HG02610 (cell line): ENCODE measurements around the gene CKAP2.
A peak's percentile ranks its signal among the peaks of the same experiment; 100 is the strongest.
"Not testable (repeated sequence)": the region's sequence is repeated elsewhere in the genome, so short reads cannot be mapped to it uniquely, and the experiment has no call there.

ENCODE experiments used
- ATAC-seq: cut with Tn5 transposase; IDR thresholded peaks from one replicate; pipeline ENCODE4 v1.9.1; 2021; ENCODE audit warnings: mild to moderate bottlenecking, moderate library complexity; ENCODE audit not compliant: unreplicated experiment

Gene CKAP2, protein sequence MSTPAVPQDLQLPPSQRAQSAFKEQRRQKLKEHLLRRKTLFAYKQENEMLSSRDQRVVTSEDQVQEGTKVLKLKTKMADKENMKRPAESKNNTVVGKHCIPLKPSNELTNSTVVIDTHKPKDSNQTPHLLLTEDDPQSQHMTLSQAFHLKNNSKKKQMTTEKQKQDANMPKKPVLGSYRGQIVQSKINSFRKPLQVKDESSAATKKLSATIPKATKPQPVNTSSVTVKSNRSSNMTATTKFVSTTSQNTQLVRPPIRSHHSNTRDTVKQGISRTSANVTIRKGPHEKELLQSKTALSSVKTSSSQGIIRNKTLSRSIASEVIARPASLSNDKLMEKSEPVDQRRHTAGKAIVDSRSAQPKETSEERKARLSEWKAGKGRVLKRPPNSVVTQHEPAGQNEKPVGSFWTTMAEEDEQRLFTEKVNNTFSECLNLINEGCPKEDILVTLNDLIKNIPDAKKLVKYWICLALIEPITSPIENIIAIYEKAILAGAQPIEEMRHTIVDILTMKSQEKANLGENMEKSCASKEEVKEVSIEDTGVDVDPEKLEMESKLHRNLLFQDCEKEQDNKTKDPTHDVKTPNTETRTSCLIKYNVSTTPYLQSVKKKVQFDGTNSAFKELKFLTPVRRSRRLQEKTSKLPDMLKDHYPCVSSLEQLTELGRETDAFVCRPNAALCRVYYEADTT

GRCh38 chr13:52454820-52455676 is at the start of gene CKAP2:
Gene CKAP2 (plus strand): TSS chr13:52455478. CDS start chr13:52455557, 79 bp downstream.
- ATAC-seq = peak; percentile 83

DNA sequence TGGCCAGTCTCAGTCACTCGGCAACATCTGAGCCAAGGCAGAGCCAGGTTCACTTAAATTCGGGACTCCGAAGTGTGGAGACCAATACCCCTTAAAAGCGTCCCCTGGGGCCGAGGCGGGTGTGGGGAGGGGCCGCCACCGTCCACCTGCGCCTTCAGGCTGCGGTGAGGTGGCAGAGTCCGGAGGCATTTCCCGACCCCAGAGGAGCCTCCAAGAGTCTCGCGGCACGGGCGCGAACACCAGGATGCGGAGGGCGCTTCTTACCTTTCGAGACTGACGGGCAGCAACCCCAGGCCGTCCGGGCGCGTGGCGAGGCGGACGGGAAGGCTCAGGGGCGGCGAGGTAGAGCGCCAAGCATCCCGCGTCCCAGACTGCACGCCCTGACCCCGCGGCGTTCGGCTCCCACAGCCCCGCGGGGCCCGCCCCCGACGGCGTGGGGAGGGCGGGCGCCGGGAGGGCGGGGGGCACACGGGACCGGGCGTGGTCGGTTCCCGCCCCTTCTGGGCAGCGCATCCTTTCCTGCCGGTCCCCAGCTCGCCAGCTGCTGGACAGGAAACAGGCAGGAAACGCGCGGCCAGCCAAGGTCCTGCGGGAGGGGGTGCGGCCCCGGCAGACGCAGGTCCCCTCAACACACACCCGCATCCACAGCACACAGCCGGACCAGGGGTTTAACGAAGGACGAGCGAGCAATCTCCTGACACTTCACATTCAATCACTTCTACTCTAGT is 49.3 kb upstream of the CKAP2 start, which contains the start of gene THSD1:
TSS of gene THSD1 (minus strand) at position 406 of the 728 bp plus-strand sequence. CDS start 3,572 bp downstream, outside the sequence.
- peak; percentile 47 for ATAC-seq

GRCh38 chr13:52406629-52407028 is 48.6 kb upstream of the CKAP2 start:
- ATAC-seq = no peak

DNA sequence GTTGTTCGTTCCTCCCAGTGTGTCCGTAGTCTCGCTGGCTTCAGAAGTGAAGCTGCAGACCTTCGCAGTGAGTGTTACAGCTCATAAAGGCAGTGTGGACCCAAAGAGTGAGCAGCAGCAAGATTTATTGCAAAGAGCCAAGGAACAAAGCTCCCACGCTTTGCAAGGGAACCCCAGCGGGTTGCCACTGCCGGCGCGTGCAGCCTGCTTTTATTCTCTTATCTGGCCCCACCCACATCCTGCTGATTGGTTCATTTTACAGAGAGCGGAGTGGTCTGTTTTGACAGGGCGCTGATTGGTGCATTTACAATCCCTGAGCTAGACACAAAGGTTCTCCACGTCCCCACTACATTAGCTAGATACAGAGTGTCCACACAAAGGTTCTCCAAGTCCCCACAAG is 47.8 kb upstream of the CKAP2 start:
- ATAC-seq = not testable (repeated sequence)

GRCh38 chr13:52408071-52408658 is 47.1 kb upstream of the CKAP2 start:
- ATAC-seq = not testable (repeated sequence)

DNA sequence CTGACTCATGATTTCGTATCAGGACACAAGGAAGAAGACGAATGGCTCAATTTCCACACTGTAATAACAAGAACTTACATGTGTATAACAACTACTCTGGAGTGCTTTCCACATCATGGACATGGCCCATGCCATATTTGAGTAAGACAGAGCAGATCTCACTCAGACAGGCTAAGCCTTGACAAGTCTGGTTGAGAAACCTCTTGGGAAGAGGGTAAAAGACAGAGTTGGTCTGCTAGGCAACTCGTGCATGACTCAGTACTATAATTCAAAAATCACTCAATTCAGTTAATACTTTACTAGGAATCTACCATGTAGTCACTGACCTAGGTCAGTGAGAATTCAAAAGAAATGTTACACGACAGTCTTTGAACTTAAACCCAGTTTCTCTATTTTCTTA is 43.6 kb upstream of the CKAP2 start:
- peak; percentile 98 for ATAC-seq

DNA sequence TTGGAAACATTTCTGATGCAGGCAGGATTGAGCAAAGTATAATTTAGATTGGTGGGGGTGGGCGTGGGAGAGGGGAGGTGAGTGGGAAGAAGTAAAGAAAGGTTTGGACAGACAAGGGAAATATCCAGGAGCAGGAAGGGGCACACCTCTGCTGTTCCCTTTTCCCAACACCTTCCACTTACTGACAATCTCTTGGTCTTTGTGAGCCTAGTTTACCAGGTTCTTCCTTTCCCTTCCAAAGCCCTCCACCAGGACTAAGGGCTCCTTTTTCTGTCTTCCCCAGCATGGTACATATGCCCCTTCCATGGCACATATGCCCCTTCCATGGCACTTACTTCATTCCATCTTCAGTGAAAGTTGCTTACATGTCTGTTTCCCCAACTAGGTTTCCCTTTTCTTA is 43.1 kb upstream of the CKAP2 start:
- ATAC-seq = no peak

- ATAC-seq = no peak
Observed at GRCh38 chr13:52414051-52414450, 41.2 kb upstream of the CKAP2 start.

- no peak for ATAC-seq
Observed at GRCh38 chr13:52414963-52415362, 40.3 kb upstream of the CKAP2 start.

DNA sequence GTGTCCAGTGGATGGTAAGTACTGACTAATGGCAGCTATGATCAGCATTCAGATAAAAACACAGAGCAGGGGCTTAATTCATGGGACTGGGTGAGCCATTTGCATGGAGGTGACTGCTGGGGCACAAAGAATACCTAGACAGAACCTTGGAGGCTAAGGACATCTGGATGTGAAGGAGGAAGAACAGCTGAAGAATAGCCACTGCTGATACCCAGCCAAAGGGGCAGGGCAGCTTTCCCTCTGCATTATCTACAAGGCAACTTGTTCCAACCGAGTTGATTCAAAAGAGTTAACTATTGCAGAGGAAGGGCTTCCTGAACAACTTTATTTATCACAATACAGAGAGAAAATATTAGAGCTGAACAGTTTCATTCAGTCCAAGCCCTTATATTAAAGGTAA is 36.2 kb upstream of the CKAP2 start:
- no peak for ATAC-seq

DNA sequence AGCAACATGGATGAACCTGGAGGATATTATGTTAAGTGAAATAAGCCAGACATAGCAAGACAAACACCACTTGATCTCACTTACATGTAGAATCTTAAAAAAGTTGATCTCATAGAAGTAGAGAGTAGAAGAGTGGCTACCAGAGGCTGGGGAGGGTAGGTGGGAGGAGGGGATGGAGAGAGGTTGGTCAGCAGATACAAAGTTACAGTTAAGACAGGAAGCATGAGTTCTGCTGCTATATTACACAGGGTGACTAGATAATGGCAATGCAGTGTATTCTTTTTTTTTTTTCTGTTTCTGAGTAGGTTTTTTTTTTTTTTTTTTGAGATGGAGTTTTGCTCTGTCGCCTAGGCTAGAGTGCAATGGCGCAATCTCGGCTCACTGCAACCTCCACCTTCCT is 34.1 kb upstream of the CKAP2 start:
- ATAC-seq = no peak

GRCh38 chr13:52428295-52428694 is 27.0 kb upstream of the CKAP2 start:
- ATAC-seq = no peak

DNA sequence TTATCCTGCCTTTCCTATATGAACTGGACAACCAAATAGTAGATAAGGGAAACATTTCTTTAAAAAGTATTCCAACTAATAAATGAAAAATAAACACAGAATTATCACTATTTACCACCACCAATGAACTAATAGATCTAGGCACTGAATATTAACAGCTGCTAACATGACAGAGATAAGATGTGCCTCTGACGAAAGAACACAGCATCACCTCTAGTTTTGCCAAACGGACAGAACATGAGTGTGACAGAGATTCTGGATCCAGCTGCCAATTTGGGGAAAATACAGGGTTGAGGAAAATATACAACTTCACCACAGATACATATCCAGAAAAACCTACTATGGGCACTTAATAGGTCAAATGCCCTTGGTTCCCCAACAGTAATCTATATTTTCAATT is 22.8 kb upstream of the CKAP2 start:
- no peak for ATAC-seq

DNA sequence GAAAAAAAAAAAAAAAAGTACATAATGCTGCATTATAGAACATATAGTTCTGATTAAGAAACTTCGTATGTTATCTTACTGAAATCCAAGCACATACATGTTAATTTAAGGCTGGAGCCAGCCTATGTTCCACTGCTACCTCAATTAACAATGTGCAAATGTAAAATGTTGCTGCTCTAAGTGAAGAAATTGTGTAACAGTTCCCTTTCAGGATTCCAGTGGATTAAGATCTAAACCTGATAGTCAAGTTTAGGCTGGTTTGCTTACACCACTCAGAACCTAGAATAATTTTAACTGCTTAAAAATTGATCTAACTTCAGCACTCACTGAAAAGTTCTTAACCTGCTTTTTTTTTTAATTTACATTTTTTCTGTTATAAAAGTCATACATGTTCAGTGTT is 9.0 kb upstream of the CKAP2 start:
- ATAC-seq = no peak

DNA sequence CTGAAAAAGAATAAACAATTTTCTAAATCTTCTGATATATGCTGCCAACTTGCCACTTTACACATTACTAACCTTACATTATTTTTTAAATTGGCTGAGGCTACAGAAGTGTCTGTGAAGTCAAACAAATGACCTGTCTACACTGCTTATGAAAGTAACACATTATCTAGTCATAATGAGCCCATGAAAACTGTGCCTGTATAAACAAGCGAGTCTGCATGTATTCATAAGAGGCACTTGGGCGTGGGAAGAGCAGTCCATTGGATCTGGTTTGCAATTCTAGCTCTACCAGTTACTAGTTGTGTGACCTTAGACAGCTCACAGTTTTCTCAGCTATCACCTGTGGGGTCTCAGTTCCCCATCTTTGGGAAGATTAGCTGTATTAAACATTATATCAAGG is 7.9 kb upstream of the CKAP2 start:
- no peak for ATAC-seq

DNA sequence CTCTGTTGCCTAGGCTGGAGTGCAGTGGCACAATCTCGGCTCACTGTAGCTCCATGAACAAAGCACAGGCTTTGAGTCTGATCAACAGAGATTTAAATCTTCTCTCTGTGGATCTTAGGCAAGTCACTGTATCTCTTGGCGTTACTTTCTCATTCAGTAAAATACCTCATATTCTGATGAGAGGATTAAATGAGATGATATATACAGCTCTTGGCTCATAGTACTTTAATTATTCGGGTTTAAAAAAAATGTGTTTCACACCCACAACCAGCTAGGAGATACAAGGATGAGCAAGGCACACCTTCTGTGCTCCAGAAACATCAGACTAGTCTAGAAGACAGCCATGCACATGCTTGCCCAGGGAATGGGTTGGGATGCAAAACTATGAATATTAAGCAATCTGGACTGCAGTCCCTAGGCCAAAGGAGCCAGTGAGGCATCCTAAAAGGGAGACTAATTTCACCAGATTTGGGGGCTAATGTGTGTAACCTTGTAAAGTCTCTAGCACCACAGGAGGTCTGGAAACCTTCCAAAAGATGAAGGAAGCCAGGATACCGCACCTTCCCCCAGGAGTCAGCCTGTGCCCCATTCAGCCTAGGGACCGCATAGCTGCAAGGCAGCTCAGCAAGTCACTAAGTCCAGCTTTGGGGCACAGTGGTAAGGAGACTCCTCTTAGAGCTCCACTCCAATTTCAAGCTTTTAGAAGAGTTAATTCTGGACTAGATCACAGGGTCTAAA is 7.3 kb upstream of the CKAP2 start:
- no peak for ATAC-seq

DNA sequence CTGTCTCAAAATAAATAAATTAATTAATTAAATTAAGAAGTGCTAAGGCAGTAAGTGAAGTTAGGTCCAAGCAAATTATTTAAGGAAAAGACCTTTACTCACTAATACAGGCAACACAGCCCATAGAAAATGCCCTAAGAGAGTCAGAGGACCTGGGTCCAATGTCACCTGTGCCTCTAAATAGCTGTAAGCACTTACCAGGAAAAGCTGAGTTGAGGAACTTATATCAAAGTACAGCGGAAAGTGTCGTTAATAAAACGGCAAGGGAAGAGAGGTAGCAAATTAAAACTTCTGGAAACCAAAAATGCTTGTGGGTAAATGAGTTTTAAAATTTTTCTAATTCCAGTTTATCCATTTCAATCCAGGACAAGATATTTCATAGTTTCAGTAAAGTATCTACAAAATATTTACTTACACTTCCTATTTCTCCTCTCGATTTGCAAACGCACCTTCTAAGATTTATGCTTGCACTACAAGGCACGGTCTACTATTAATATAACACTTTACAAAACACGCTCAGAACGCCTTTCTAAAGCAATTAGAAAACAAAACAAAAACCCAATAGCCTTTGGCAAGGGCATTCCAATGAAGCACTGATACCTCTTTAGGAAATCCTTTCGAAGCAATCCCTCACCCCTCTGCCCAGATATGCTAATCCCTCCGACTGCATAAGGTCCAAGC is 5.8 kb upstream of the CKAP2 start:
- no peak for ATAC-seq

DNA sequence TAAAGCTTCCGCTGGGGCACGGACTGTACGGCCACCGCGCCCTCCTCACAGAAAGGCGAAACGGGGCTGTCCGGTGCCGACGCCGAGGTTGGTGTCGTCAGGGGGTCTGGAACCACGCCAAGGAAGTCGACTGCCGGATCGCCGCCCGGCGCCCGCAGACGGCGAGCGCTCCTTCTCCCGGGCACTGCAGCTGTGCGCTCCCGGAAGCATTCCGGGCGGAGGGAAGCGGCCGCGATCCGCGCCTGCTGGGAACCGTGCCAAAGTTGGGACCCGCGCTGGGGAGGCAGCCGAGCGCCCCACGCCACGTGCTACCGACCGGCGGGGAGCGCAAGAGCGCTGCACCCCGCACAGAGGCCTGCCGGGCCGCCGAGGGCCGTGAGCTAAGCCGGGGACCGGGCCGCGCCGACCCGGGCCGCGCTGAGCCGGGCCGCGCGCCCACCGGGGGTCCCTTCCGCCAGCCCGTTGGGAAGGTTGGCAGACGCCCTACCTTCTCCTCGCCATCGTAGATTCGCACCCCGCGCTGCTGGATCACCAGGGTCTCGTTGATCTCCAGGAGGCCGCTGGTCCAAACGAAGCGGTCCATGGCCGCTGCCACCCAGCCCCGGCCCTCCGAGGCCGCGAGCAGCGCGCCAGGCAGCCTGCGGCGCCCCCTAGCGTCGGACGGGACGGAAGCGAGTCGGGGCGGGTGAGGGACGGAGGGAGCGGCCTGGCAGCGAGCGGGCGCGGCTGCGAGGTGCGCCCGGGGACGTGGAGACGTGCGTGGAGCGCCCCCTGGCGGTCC is 5.1 kb upstream of the CKAP2 start, which contains the start of gene VPS36:
TSS of gene VPS36 (minus strand) at position 623 of the 781 bp plus-strand sequence. CDS start at position 583, 40 bp downstream.
- ATAC-seq = peak; percentile 68
